HG03575 (cell line): ENCODE data around the gene C2orf81.
"Not testable (repeated sequence)": the region's sequence is repeated elsewhere in the genome, so short reads cannot be mapped to it uniquely, and the experiment has no call there.

Experiments used
- ATAC-seq: cut with Tn5 transposase; IDR thresholded peaks from one replicate; pipeline ENCODE4 v1.9.1; 2021; ENCODE audit not compliant: unreplicated experiment, insufficient number of reproducible peaks, low FRiP score; ENCODE audit errors: extremely low read depth

The C2orf81 gene

DNA sequence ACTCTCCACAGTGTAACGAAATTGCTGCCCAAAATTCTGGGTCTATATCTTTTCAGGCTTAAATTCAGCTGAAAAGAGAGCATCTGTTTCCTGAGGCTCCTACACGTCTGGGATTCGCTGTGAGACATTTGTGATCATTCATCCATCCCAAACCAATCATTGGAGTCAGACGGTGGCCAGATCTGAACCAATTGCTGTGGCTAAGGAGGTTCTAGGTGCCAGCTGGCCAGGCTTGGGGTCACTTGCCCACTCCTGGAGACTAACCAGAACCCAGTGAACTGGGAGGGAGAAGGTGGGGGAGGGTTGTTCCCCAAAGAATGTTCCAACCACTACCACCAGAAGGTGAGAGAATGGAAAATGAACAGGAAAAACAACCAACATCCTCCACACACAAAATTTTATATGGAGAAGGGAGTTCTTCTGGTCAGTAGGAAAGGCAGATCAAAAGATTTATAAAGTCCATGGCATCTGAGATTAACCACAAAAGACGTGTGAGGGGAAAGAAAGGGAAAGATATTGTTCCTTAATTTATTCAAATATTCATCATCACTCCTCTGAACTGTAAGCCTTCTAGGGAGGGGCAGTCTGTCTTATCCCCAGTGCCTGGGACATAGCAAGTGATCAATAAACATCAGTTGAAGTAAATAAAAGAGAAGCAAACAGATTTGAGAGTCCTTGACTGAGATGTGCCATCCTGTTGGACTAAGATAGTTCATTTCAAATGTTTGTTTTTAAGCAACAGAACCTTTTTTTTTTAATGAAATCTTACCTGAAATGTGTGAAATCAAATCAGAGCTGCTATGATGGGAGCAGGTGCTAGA is 23.3 kb upstream of the C2orf81 start:
- ATAC-seq, result no peak

DNA sequence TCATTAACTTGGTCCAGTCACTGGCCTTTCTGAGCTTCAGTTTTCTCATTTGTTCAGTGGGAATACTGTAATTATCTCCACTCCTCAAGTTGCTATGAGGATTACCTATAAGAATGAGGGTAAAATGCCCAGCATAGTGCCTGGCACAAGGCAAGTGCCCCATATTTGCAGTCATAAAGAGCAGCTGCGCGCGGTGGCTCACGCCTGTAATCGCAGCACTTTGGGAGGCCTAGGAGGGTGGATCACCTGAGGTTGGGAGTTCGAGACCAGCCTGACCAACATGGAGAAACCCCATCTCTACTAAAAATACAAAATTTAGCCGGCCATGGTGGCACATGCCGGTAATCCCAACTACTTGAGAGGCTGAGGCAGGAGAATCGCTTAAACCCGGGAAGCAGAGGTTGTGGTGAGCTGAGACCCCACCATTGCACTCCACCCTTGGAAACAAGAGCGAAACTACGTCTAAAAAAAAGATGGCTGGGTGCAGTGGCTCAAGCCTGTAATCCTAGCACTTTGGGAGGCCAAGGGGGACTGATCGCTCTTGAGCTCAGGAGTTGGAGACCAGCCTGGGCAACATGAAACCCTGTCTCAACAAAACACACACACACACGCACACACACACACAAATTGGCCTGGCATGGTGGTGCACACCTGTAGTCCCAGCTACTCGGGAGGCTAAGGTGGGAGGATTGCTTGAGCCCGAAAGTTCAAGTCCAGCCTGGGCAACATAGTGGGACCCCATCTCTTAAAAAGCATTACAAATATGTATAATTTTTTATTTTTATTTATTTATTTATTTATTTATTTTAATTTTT is 21.3 kb upstream of the C2orf81 start:
- not testable (repeated sequence) for ATAC-seq

DNA sequence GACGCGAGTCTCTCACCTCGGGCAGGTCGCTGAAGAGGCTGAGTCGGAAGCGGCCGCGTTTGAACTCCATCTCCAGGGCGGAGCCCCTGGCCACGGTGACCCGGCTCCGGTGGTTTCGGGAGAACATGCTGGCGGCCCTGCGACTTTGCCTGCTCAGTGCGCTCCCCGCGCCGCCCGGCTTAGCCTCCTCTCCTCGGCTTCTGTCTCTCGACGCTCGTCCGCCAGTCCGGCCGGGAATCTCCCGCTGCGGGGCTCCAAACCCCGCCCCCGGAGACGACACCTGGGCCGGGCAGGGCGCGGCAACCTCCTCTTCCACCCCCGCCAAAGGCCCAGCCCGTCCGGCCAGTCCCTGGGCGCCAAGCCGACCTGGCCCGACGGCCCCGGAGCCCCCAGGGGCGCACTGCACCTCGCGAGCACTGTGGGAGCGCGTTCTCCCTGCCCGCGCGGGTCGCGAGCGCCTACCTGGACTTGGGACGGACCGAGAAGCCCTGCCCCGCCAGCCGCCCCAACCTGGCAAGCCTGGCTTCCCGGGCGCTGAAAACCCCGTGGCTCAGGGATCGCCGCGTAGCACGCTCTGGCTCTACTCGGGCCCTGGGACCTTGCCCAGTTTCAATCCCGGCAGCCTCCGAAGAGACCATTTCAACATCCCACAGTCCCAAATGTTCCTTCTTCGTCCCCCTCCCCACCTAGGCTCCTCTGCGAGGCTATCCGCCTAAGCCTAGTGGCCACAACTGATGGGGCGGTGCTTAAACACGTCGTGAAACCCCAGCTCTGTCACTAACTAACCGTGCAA is 20.5 kb upstream of the C2orf81 start, which contains the start of gene RTKN:
Gene RTKN (minus strand): TSS at position 248 of the 793 bp plus-strand sequence. CDS start 121 bp downstream, at position 127.
- ATAC-seq, result no peak

DNA sequence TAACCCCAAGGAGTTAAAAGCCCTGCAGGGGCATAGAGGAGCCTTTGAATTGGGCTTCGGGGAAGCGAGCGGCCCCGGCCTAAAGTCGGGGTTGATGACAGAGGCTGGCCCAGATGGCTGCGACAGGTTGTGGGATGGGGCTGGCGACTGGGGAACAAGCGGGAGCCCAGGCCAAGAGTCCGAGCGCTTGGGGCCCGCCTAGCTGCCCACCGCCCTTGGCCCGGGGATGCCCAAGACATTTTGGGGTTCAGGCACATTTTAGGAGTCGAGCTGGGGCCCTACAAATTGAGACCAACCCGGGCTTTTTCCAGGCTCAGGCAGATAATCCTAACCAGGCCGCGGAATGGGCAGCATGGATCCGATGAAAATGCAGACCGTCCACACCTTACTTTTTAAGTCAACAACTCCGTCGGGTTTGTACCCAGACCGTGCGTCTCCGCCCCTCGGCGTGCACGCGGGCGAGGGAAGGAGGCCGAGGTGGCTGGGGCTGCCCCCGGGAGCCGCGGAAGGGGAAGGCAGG is 19.8 kb upstream of the C2orf81 start:
- no peak for ATAC-seq

- ATAC-seq, result no peak
Measured at GRCh38 chr2:74440378-74441169, 19.2 kb upstream of the C2orf81 start.

DNA sequence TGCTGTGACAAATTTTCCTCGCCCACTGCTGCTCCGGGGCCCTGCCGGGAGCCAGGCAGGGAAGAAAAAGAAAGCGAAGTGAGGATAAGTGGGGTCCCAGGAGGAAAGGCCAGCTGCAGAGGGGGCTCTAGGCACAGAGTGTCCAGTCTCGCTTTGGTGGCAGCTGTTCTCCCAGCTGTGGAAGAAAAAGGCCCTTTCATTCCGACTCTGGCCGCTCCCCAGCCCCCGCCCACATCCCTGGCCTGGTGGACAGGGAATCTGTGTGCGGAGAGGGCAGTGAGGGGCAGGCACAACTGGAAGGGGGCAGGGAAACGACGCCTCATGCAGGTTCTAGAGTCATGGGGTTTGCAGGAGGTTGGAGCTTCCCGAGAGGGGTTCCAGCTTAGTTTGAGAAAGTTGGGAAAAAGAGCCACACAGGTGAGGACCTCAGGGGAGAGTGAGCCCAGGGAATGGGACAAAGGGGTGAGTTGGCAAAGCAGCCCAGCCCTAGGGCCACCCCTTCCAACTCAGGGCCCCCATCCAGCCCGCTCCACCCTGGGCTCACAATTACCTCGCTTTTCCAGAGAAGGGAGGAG is 18.5 kb upstream of the C2orf81 start:
- no peak for ATAC-seq

- no peak for ATAC-seq
Measured at GRCh38 chr2:74439373-74439772, 18.0 kb upstream of the C2orf81 start.

- no peak for ATAC-seq
Measured at GRCh38 chr2:74438248-74438647, 16.8 kb upstream of the C2orf81 start.

GRCh38 chr2:74436848-74437695 is 15.7 kb upstream of the C2orf81 start:
- no peak for ATAC-seq

- no peak for ATAC-seq
Measured at GRCh38 chr2:74436111-74436805, 14.8 kb upstream of the C2orf81 start.

DNA sequence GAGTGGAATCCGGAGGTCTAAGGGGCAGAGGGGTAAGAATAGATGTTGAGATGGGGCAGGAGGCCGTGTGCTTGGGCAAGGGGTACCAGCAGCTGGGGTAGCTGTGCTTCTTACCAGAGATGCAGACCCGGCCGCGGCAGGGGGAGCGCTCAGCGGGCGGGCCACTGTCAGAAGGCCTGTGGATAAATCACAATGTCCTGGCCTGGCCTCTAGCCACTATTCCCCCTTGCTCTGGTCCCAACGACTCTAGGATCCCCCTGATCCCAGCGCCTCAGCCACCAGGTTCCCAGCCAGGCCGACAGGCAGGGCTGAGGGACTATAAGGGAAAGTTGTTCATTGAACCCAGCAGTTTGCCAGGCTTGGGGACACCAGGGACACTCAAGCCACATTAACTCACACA is 9.1 kb upstream of the C2orf81 start:
- ATAC-seq, result no peak

DNA sequence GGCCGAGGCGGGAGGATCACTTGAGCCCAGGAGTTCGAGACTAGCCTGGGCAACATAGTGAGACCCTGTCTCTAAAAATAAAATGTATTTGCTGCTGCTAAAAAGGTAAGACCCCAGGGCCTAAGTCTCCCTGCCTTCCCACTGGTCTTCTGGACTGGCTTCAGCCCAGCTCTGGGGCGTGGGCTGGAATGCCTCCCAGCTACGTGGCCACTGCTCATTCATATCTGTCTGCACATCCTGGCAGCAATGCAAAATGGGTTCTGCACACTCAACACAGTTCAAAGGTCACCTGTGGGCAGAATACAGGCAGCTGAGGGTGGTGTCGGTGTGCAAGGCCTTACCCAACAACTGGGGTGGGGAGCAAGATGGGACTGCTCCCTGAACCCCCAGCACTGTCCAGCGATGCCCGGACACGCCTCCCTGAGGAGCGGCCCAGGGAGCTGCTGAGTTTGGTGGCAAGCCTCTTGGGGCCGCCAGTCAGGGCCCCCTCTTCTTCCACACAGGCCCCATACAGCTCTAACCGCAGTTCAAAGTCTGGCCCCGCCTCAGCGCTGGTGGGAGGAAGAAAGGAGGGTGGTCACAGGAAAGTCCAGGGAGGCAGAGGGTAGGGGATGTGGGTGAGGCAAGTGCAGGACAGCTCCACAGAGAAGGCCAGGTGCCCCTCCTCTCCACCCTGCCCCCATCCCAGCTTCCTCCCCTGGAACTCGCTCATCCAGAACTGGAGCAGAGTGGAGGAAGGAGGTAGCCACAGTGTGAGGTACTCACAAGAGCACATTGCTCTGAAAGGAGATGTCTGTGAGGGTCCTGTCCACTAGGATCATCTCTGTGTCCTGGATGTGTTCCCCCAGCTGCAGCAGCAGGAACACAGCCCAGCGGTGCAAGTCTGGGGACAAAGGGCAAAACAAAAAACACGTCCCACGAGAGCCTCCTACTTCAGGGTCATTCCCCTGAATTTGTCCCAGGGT is 8.3 kb upstream of the C2orf81 start:
- no peak for ATAC-seq

DNA sequence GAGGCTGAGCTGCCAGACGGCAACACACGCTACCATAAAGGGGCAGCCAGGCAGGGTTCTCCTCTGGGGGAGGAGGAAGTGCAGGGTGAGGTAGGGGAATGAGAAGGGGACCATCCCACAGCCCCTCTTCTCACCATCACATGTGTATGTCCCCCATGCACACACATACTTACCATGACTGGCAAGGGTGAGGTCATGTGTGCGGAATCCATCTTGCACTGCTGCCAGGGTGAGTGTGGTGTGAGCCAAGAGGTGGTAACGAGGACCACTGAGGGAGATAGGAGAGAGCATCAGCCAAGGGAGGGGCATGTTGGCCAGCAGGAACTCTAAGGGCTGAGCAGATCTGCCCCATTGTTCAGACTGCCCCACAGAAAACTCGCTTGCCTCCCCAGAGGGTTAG is 7.3 kb upstream of the C2orf81 start:
- no peak for ATAC-seq

GRCh38 chr2:74427551-74427950 is 6.1 kb upstream of the C2orf81 start:
- ATAC-seq, result no peak

DNA sequence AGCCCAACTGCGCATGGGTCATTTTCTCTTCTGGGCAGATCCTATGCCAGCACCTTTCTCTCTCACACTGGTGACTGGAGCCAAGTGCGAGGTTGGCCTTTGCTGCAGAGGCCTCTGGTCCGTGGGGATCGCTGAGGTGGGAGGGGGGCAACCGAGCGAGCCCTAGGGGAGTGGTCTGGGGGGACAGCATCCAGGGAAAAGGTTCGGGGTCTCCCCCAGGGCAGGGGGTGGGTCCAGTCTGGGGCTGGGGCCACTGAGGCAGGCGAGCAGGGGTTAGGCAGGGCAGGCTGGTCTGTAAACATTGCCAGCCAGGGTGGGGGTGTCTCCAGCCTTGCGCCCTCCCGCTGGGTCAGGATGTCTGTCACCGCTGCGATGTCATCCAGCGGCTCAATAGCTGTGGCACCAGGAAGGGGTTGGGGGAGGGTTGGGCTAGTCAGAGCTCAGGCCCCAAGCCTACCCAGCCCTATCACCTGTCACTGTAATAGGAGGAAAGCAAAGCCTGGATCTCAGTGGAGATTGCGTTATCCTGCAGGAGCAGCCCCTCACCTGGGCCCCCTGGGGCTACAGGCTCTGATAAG is 4.9 kb upstream of the C2orf81 start:
- ATAC-seq, result no peak
